RPMI7951 (cell line): ENCODE measurements around the gene HHAT. TPM values are rescaled to one million over a fixed set of nuclear protein-coding genes. Genes with fewer than 3 reads are reported as not detected.

Source experiments
- DNase-seq: peaks from one replicate; pipeline ENCODE4 v3.0.0-alpha.2; 2012; ENCODE audit warnings: low read depth
- total RNA-seq: library from RNA; depleted of rRNA; stranded (reverse); fragments of >200 nt; shearing (Covaris generic); gene quantifications from 2 replicates; pipeline ENCODE4 v1.2.3, GENCODE V29; 2014; rRNA removed

Gene HHAT
- total RNA-seq, 1 experiment from 2014 or later: 3.1 TPM

- peak; percentile 17 for DNase-seq
Measured at GRCh38 chr1:210709701-210710100, 381.0 kb downstream of the HHAT start.

- no peak for DNase-seq
Measured at GRCh38 chr1:210711825-210712612, 383.3 kb downstream of the HHAT start.

- DNase-seq: peak; percentile 73
Measured at GRCh38 chr1:210715072-210715471, 386.4 kb downstream of the HHAT start.

- DNase-seq: no peak
Measured at GRCh38 chr1:210722410-210723081, 393.8 kb downstream of the HHAT start.

- DNase-seq: no peak
Measured at GRCh38 chr1:210723646-210724045, 394.9 kb downstream of the HHAT start.

- DNase-seq: no peak
Measured at GRCh38 chr1:210724768-210725167, 396.1 kb downstream of the HHAT start.

Other genes with a start within 250 kb of the HHAT start
- 19.8 TPM in 2 replicates for gene SERTAD4, start 96.1 kb upstream of the HHAT start, total RNA-seq